Bronchial epithelial cell (primary cell): ENCODE measurements around the gene KAZN. TPM values are rescaled to one million over a fixed set of nuclear protein-coding genes. Genes with fewer than 3 reads are reported as not detected.
A peak's percentile ranks its signal among the peaks of the same experiment; 100 is the strongest.

Source experiments
- DNase-seq: peaks from one replicate; pipeline ENCODE4 v3.0.0-alpha.2; 2010; ENCODE audit warnings: low read depth
- FAIRE-seq: peaks from 2 replicates; lab custom pipeline; 2011; peaks lifted over from hg19 to GRCh38; lab: Jason Lieb, UNC
- H3K27me3 ChIP-seq: 2 replicates; pipeline ENCODE4 v1.5.1; 2011; ENCODE audit warnings: low read length; ENCODE audit not compliant: control insufficient read depth, insufficient read depth
- H3K36me3 ChIP-seq: 2 replicates; pipeline ENCODE4 v1.5.1; 2011; ENCODE audit warnings: low read length; ENCODE audit not compliant: control insufficient read depth, insufficient read depth
- H3K4me3 ChIP-seq: 2 replicates; pipeline ENCODE4 v1.5.1; 2011; ENCODE audit warnings: mild to moderate bottlenecking, low read depth, low read length, control low read depth
- CTCF ChIP-seq: IDR thresholded peaks from 2 replicates; pipeline ENCODE4 v1.5.1; 2011; ENCODE audit warnings: mild to moderate bottlenecking, moderate library complexity, low read length, control low read depth, inconsistent platforms; ENCODE audit not compliant: insufficient read depth, severe bottlenecking
- total RNA-seq: library from RNA; depleted of rRNA; stranded (reverse); fragments of >200 nt; gene quantifications from 2 replicates; pipeline ENCODE4 v1.2.1, GENCODE V29; 2014

The KAZN gene
- total RNA-seq, 1 donor from 2014 or later, result 4.7 TPM

DNA sequence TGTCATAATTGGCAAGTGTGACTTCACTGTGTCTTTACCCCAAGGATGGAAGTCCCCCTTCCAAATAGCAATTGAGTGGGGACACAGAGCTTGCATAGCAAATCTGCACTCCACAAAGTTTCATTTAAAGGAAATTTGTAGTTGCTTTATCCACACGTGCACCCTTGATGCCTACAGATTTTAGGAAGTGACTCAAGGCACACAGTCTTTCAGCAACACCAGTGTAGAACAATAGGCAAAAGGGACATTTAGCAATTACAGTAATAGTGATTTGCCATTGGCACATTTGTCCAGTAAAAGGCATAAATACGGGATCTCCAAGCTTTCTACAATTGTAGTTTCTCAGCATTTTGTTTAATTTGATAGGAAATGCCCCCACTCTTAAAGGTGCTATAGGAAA lies 43.4 kb upstream of the KAZN start:
- no peak for DNase-seq
- no peaks in the 10 kb centered on the region for H3K27me3 ChIP-seq
- peak; percentile 28 for FAIRE-seq
- H3K36me3 ChIP-seq, result no peaks in the 10 kb centered on the region
- no peak overlapping the region for H3K4me3 ChIP-seq
- TF ChIP-seq CTCF, result no peak

- H3K36me3 ChIP-seq, result no peaks in the 10 kb centered on the region
- H3K4me3 ChIP-seq, result no peak overlapping the region
- FAIRE-seq (no peak), DNase-seq (no peak)
- no peaks in the 10 kb centered on the region for H3K27me3 ChIP-seq
- no peak for TF ChIP-seq CTCF
Measured at GRCh38 chr1:14561014-14561693, 37.3 kb upstream of the KAZN start.

- TF ChIP-seq CTCF, result no peak
- no peak overlapping the region for H3K4me3 ChIP-seq
- peak; percentile 4 for DNase-seq
- FAIRE-seq, result no peak
- no peaks in the 10 kb centered on the region for H3K27me3 ChIP-seq
- no peaks in the 10 kb centered on the region for H3K36me3 ChIP-seq
Measured at GRCh38 chr1:14565090-14565489, 33.4 kb upstream of the KAZN start.

DNA sequence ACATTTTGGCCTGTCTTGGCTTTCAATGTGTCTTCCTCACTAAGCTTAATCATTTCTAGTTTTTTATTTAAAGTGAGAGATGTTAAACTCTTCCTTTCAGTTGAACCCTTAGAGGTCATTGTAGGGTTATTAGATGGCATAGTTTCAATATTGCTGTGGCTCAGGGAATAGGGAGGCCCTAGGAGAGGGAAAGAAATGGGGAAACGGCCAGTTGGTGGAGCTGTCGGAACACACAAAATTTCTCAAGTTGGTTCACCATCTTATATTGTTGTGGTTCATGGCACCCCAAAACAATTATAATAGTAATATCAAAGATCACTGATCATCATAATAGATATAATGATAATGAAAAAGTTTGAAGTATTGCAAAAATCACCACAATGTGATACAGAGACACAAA lies 31.4 kb upstream of the KAZN start:
- FAIRE-seq (no peak), DNase-seq (peak; percentile 4)
- Histone ChIP-seq H3K36me3 (no peaks in the 10 kb centered on the region), H3K4me3 (no peak overlapping the region), H3K27me3 (no peaks in the 10 kb centered on the region)
- no peak for TF ChIP-seq CTCF

- Histone ChIP-seq H3K36me3 (no peaks in the 10 kb centered on the region), H3K27me3 (no peaks in the 10 kb centered on the region), H3K4me3 (no peak overlapping the region)
- FAIRE-seq (no peak), DNase-seq (no peak)
- no peak for TF ChIP-seq CTCF
Measured at GRCh38 chr1:14567903-14568302, 30.6 kb upstream of the KAZN start.
